ENCODE results near the gene DCP2.

- no peak for TF ChIP-seq YY1 (IDR thresholded peaks at IDR 0.05; ENCODE audit: low read depth)
- TF ChIP-seq CEBPB (IDR thresholded peaks at IDR 0.05), result no peak
- TF ChIP-seq EP300 (IDR thresholded peaks at IDR 0.05; ENCODE audit: borderline replicate concordance), result no peak
- TF ChIP-seq TEAD4 (IDR thresholded peaks at IDR 0.05), result no peak
- TF ChIP-seq CREB1 (IDR thresholded peaks at IDR 0.05; ENCODE audit: low read depth), result no peak
- TF ChIP-seq TCF12 (IDR thresholded peaks at IDR 0.05; ENCODE audit: low read depth), result no peak
- no peak for TF ChIP-seq RAD21 (IDR thresholded peaks at IDR 0.05; ENCODE audit: low read depth)
These were observed 18.2 kb upstream of the DCP2 start for GRCh38 chr5:112958093-112959088.

Data from Ishikawa (cell line).